Measurements from ENCODE around the gene PSMD8.

PSMD8 gene

GRCh38 chr19:38386971-38387549, 12.7 kb downstream of the PSMD8 start:
- FAIRE-seq (no peak), DNase-seq (ENCODE audit: low spot score) (no peak)

- peak; percentile 53 for FAIRE-seq
- DNase-seq (ENCODE audit: low spot score), result peak; percentile 92
These were observed 13.4 kb downstream of the PSMD8 start, which contains the start of gene GGN for GRCh38 chr19:38387550-38388348. GGN (minus strand) TSS chr19:38388034; CDS start chr19:38387261, 773 bp downstream.

- DNase-seq (ENCODE audit: low spot score), result peak; percentile 76
- no peak for FAIRE-seq
These were observed 14.2 kb downstream of the PSMD8 start, which contains the start of gene SPRED3 for GRCh38 chr19:38388349-38389100. SPRED3 (plus strand) TSS chr19:38388697; CDS start chr19:38390303, 1,606 bp downstream.

GRCh38 chr19:38389101-38389925, 14.9 kb downstream of the PSMD8 start:
- no peak for FAIRE-seq
- peak; percentile 86 for DNase-seq (ENCODE audit: low spot score)

- DNase-seq (ENCODE audit: low spot score) (no peak), FAIRE-seq (peak; percentile 83)
These were observed 15.9 kb downstream of the PSMD8 start for GRCh38 chr19:38389957-38390924.

- no peak for DNase-seq (ENCODE audit: low spot score)
- no peak for FAIRE-seq
These were observed 17.6 kb downstream of the PSMD8 start for GRCh38 chr19:38391911-38392464.

- FAIRE-seq (peak; percentile 37), DNase-seq (ENCODE audit: low spot score) (no peak)
These were observed 18.4 kb downstream of the PSMD8 start for GRCh38 chr19:38392707-38393308.

GRCh38 chr19:38394488-38394887, 20.1 kb downstream of the PSMD8 start:
- no peak for DNase-seq (ENCODE audit: low spot score)

GRCh38 chr19:38395381-38396114, 21.2 kb downstream of the PSMD8 start:
- FAIRE-seq, result no peak
- DNase-seq (ENCODE audit: low spot score), result no peak

More at GRCh38 chr19:38394488-38394887, 20.1 kb downstream of the PSMD8 start:
- FAIRE-seq, result no peak

- FAIRE-seq, result no peak
- no peak for DNase-seq (ENCODE audit: low spot score)
These were observed 24.7 kb downstream of the PSMD8 start for GRCh38 chr19:38399081-38399480.

- DNase-seq (ENCODE audit: low spot score) (no peak), FAIRE-seq (no peak)
These were observed 25.2 kb downstream of the PSMD8 start for GRCh38 chr19:38399537-38399936.

- no peak for FAIRE-seq
- no peak for DNase-seq (ENCODE audit: low spot score)
These were observed 26.0 kb downstream of the PSMD8 start for GRCh38 chr19:38400361-38400760.

- DNase-seq (ENCODE audit: low spot score) (no peak), FAIRE-seq (no peak)
These were observed 26.8 kb downstream of the PSMD8 start for GRCh38 chr19:38401148-38401547.

GRCh38 chr19:38402623-38402966, 28.2 kb downstream of the PSMD8 start:
- no peak for DNase-seq (ENCODE audit: low spot score)
- no peak for FAIRE-seq

- FAIRE-seq (peak; percentile 50), DNase-seq (ENCODE audit: low spot score) (peak; percentile 99)
These were observed 28.8 kb downstream of the PSMD8 start, which contains the start of gene FAM98C for GRCh38 chr19:38402967-38403674. FAM98C (plus strand) TSS chr19:38403093; CDS start chr19:38403154, 61 bp downstream.

GRCh38 chr19:38404858-38405257, 30.5 kb downstream of the PSMD8 start:
- DNase-seq (ENCODE audit: low spot score) (no peak), FAIRE-seq (no peak)

- DNase-seq (ENCODE audit: low spot score) (no peak), FAIRE-seq (no peak)
These were observed 30.9 kb downstream of the PSMD8 start for GRCh38 chr19:38405276-38405675.

GRCh38 chr19:38409631-38410133, 35.3 kb downstream of the PSMD8 start:
- no peak for FAIRE-seq
- DNase-seq (ENCODE audit: low spot score), result peak; percentile 31
